DMS53 (cell line): ENCODE data around the gene VWA8.
"Not testable (repeated sequence)": the region's sequence is repeated elsewhere in the genome, so short reads cannot be mapped to it uniquely, and the experiment has no call there.

Experiments used
- DNase-seq: peaks from one replicate; lab custom pipeline; 2025; lab: John Stamatoyannopoulos, UW

VWA8 gene

DNA sequence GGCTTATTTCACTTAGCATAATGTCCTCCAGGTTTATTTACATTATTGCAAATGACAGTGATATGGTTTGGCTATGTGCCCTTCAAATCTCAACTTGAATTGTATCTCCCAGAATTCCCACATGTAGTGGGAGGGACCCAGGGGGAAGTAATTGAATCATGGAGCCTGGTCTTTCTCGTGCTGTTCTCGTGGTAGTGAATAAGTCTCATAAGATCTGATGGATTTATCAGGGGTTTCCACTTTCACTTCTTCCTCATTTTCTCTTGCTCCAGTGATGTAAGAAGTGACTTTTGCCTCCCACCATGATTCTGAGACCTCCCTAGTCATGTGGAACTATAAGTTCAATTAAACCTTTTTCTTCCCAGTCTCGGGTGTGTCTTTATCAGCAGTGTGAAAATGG is 109.6 kb downstream of the VWA8 start:
- DNase-seq, result no peak

- DNase-seq, result no peak
These were observed 112.3 kb downstream of the VWA8 start for GRCh38 chr13:41848435-41849255.

DNA sequence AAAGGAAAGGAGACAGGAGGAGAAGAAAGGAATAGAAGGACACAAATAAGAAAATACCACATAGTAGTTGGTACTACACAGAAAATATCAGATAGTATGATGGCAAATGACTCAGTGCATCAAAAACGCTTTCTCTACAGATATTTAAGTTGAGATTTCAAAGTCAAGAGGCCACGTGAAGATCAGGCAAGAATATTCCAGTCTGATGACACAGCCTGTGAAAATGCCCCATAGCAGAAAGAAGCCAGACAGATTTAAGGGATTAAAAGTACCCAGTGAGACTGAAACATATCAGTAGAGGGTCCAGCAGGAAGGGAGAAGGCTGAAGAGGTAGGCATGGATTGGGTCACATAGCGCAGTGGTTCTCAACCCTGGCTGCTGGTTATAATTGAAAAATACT is 113.7 kb downstream of the VWA8 start:
- no peak for DNase-seq

- DNase-seq, result no peak
These were observed 118.8 kb downstream of the VWA8 start for GRCh38 chr13:41842036-41842620.

- no peak for DNase-seq
These were observed 123.3 kb downstream of the VWA8 start for GRCh38 chr13:41837629-41838028.

DNA sequence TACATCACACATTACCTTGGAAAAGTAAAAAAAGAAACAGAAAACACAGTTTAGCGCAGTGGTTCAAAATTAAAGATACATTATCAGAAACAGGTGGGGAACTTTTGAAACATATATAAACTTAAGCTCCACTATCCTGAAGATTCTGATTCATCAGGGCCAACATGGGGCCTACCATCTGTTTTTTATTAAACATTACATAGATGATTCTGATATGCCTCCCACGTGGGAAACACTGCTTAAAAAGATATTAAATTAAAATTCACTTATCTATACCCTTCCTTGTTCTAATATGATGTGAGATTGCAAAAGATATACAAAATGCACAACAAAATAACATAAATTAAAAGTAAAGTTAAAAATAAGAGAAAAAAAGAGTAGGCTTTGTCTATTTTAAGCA is 125.0 kb downstream of the VWA8 start:
- no peak for DNase-seq

- DNase-seq, result not testable (repeated sequence)
These were observed 126.2 kb downstream of the VWA8 start for GRCh38 chr13:41834697-41835096.

GRCh38 chr13:41833831-41834230 is 127.1 kb downstream of the VWA8 start:
- DNase-seq, result no peak

GRCh38 chr13:41833201-41833600 is 127.7 kb downstream of the VWA8 start:
- DNase-seq, result no peak

DNA sequence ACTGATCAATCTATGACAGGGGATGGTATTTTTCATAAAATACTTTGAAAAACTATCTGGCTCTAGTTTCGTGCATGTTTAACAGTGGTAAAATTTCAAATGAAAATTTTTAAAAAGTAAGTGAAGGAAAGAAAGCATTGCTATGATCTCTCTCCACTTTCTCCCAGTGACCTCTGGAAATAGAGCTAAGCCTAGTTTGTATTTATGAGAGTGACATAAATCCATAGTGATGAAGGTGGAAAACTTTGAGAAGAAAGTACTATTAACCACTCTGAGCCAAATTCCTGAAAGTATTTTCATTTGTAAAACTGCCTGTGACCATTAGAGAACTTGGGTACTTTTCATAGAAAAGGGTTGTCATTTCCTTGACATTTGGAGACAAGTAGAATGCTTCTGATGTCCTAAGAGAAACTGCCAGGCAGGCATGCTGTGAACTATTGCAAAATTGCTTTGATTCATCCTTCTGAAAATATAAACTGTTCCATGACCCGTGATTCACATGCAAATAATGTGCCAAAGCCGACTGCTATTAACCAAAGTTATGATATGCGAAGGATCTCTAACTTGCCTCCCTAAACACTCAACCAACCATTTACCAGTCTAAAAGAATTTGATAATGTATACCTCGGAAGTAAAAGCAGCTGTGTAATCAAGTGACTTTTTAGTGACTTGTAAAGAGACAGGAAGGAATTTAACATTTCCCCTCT is 133.2 kb downstream of the VWA8 start:
- no peak for DNase-seq

- no peak for DNase-seq
These were observed 135.2 kb downstream of the VWA8 start for GRCh38 chr13:41825691-41826090.

DNA sequence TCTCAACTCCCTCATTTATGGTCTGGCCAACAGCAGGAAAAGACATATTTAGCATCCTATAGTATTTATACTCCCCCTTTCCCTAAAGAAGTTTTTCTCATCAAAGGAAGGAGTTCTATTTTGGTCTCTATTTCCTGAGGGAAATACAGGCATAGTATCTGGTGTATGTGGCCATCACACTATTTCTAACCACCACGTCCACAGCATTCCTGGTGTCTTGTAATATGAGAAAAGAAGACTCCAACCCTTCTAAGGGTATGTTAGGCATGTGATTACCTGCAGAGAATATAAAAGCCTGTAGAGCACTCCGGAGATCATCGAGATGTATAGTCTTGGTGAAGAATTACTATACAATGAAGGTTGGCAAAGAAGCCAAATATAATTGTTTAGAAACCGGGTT is 137.4 kb downstream of the VWA8 start:
- DNase-seq, result no peak

- no peak for DNase-seq
These were observed 138.3 kb downstream of the VWA8 start for GRCh38 chr13:41822560-41822959.

- no peak for DNase-seq
These were observed 139.7 kb downstream of the VWA8 start for GRCh38 chr13:41821238-41821594.

DNA sequence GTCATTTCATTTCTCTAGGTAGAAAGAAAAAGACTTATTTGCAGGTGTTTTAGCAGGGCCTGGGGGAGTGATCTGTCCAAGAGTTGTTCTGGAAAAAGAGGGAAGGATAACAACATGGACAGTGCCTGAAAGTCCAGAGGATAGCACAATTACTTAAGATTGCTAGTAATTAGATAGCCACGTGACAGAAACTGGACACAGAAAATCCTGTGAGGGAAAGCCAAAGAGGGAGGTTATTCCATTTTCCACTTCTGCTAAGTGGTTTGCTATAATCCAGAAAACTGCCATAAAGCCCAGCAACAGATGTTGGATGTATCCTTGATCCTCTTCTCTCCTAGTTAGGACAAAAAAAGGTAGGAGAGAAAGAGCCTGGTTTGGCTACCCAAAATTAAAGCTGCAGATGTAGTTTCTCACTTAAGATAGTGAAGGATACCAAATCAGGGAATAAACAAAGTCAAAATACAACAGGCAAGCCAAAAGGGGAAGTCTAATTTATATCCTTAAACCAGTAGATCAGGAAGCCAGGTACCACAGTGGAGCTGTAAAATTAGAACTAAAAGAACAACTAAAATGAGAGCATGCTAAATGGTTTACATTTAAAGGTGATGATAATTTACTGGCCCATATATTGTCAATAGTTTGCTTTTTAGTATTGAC is 140.2 kb downstream of the VWA8 start:
- no peak for DNase-seq

GRCh38 chr13:41816057-41816456 is 144.9 kb downstream of the VWA8 start:
- DNase-seq, result no peak

GRCh38 chr13:41813426-41813825 is 147.5 kb downstream of the VWA8 start:
- DNase-seq, result no peak

- DNase-seq, result no peak
These were observed 148.1 kb downstream of the VWA8 start for GRCh38 chr13:41812851-41813250.

DNA sequence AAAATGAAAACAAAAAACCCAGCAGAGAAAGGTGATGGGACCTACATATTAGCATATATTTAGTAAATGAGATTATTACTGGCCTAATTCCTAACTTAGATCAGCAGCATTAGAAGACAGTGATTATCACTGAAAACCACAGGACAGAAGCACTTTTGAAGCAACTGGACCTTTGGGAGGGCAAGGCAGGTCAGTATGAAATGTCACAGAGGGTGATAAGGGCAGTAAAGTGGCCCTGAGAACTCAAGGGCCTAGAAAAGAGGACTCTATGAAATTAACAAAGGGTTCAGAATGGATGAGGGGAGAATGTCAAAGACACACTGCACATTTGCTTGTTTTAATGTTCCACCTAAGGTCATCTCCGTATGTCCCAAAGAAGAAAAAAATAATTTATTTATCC is 148.7 kb downstream of the VWA8 start:
- no peak for DNase-seq

DNA sequence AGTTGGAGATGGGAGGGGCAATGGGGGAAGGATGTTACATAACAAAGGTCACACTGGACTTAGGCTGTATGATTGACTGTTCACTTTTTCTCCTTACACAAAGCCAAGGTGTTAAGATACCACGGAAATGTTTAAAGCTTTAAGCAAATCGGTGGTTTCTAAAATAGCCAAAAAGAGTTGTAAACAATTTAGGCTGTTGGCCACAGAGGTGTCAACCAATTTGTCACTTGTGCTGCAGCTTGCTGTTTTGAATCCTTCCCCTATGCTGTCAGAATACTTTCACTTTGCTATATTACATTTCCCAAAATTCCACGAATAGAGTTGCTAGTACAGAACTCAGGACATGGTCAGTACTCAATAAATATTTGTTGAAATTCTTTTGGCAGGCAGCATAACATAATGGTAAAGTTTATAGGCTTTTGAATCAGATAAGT is 149.3 kb downstream of the VWA8 start:
- DNase-seq, result no peak

GRCh38 chr13:41809962-41810361 is 150.9 kb downstream of the VWA8 start:
- DNase-seq, result no peak

DNA sequence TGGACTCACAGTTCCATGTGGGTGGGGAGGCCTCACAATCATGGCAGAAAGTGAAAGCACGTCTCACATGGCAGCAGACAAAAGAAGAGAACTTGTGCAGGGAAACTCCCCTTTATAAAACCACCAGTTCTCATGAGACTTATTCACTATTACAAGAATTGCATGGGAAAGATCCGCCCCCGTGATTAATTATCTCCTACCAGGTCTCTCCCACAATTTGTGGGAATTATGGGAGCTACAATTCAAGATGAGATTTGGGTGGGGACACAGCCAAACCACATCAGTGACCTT is 157.5 kb downstream of the VWA8 start:
- not testable (repeated sequence) for DNase-seq
